ENCODE results near the gene PKHD1. TPM values are rescaled to one million over a fixed set of nuclear protein-coding genes. Genes with fewer than 3 reads are reported as not detected.
A peak's percentile ranks its signal among the peaks of the same experiment; 100 is the strongest.
"Not testable (repeated sequence)": the region's sequence is repeated elsewhere in the genome, so short reads cannot be mapped to it uniquely, and the experiment has no call there.

The PKHD1 gene
- total RNA-seq, 2 donors from 2014 or later = 0.14 TPM; not detected in 1

DNA sequence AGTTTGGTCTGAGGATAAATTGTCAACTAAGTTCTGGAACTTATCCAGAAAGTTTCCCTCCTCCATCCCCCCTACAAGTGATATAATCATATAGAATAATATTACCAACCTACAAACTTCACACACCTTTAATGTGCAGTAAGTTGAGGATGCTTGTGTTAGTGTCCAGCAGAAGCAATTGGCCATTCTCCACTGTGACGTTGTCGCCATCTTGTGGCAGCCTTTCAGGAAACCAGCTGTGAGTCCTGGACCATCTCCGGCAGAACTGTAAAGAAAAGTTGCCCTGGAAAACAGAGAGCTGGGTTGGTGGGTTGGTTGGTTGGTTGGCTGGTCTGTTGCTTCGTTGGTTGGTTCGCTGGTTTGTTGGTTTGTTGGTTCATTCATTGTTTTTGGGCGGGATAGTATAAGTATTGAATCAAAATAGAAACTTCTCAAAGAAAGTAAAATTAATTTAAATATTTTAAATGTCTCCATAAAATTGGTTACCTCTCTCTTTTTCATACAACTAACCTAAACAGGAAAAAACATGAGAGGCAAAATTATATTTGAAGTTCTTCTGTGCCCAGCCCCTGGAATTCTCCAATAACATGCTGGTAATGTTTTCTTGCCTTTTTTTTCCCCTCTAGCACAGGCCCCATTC, 127.5 kb downstream of the PKHD1 start:
- Histone ChIP-seq H3K4me1 (ENCODE audit: control insufficient read depth in 1 of 2, low read depth in 2 of 2) (no peaks in the 10 kb centered on the region), H3K27ac (no peak overlapping the region), H3K4me3 (no peak overlapping the region), H3K9me3 (no peaks in the 10 kb centered on the region), H3K27me3 (replicated peaks; ENCODE audit: insufficient read depth) (no peaks in the 10 kb centered on the region), H3K36me3 (no peaks in the 10 kb centered on the region)
- no peak for ATAC-seq (ENCODE audit: insufficient number of reproducible peaks, low FRiP score, low read depth)
- TF ChIP-seq, protein P1, sequence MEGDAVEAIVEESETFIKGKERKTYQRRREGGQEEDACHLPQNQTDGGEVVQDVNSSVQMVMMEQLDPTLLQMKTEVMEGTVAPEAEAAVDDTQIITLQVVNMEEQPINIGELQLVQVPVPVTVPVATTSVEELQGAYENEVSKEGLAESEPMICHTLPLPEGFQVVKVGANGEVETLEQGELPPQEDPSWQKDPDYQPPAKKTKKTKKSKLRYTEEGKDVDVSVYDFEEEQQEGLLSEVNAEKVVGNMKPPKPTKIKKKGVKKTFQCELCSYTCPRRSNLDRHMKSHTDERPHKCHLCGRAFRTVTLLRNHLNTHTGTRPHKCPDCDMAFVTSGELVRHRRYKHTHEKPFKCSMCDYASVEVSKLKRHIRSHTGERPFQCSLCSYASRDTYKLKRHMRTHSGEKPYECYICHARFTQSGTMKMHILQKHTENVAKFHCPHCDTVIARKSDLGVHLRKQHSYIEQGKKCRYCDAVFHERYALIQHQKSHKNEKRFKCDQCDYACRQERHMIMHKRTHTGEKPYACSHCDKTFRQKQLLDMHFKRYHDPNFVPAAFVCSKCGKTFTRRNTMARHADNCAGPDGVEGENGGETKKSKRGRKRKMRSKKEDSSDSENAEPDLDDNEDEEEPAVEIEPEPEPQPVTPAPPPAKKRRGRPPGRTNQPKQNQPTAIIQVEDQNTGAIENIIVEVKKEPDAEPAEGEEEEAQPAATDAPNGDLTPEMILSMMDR (IDR thresholded peaks at IDR 0.05) = peak; percentile 55
- DNase-seq (ENCODE audit: low spot score) = no peak

DNA sequence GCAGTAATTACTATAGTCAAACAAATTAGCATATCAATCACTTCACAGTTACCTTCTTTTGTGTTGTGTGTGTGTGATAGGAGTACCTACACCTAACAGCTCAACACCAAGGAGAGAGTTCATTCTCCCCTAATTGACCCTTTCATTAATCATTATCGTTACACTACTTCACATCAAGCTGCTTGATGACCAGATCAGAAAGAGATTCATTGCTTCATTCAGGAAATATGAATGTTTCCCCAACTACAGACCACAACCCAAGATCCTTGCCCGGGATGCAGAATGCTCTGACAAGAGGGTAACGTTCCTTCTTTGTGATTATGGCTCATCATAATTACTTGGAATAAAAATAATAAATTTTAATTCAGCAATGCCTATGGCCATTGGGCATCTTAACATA, 132.7 kb downstream of the PKHD1 start:
- no peaks in the 10 kb centered on the region for H3K4me1 ChIP-seq (ENCODE audit: control insufficient read depth in 1 of 2, low read depth in 2 of 2)
- TF ChIP-seq, protein P1 (IDR thresholded peaks at IDR 0.05) = no peak
- no peak for DNase-seq (ENCODE audit: low spot score)
- no peak overlapping the region for H3K27ac ChIP-seq
- no peaks in the 10 kb centered on the region for H3K36me3 ChIP-seq
- no peaks in the 10 kb centered on the region for H3K27me3 ChIP-seq (replicated peaks; ENCODE audit: insufficient read depth)
- no peaks in the 10 kb centered on the region for H3K9me3 ChIP-seq
- no peak for ATAC-seq (ENCODE audit: insufficient number of reproducible peaks, low FRiP score, low read depth)
- no peak overlapping the region for H3K4me3 ChIP-seq

DNA sequence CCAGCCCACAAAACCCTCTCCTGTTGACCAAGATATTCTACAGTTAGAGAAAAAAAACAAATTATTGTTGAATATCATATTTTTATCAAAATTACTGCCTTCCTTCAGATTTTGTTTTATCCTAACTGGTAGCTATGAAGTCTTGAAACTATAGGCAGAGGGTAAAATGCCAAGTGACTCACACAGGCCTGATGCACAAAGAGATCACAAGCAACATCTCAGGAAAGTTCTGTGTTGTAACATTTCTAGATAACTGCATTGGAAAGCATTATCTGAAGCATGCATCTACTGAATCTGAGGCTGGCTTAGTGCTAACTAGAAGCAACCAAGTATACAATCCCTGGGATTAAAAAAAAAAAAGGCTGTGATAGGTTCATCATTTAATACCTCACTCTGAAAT, 134.2 kb downstream of the PKHD1 start:
- TF ChIP-seq, protein P1 (IDR thresholded peaks at IDR 0.05) = no peak
- ATAC-seq (ENCODE audit: insufficient number of reproducible peaks, low FRiP score, low read depth) = no peak
- Histone ChIP-seq H3K27me3 (replicated peaks; ENCODE audit: insufficient read depth) (no peaks in the 10 kb centered on the region), H3K27ac (no peak overlapping the region), H3K36me3 (no peaks in the 10 kb centered on the region), H3K9me3 (no peaks in the 10 kb centered on the region), H3K4me3 (no peak overlapping the region), H3K4me1 (ENCODE audit: control insufficient read depth in 1 of 2, low read depth in 2 of 2) (no peaks in the 10 kb centered on the region)
- no peak for DNase-seq (ENCODE audit: low spot score)

DNA sequence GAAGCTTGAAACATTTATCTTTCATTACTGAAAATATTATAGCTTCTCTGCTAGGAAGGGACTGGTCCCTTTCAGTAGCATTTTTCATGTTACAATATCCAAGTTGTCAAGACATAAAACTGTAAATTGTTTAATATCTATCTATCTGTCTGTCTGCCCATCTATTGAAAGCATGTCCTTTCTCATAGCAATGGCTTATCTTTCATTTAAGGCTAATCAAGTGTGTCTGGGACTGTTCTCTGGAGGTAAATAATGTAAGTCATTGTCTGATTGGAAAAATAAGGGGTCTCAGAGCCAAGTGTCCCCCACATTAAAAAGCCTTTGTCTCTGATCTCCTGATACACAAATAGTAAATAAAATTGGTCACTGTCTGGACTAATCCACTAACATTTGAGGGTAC, 135.5 kb downstream of the PKHD1 start:
- DNase-seq (ENCODE audit: low spot score) (no peak), ATAC-seq (ENCODE audit: insufficient number of reproducible peaks, low FRiP score, low read depth) (no peak)
- Histone ChIP-seq H3K9me3 (no peaks in the 10 kb centered on the region), H3K36me3 (no peaks in the 10 kb centered on the region), H3K4me3 (no peak overlapping the region), H3K27ac (no peak overlapping the region), H3K27me3 (replicated peaks; ENCODE audit: insufficient read depth) (no peaks in the 10 kb centered on the region), H3K4me1 (ENCODE audit: control insufficient read depth in 1 of 2, low read depth in 2 of 2) (no peaks in the 10 kb centered on the region)
- TF ChIP-seq, protein P1 (IDR thresholded peaks at IDR 0.05) = no peak

DNA sequence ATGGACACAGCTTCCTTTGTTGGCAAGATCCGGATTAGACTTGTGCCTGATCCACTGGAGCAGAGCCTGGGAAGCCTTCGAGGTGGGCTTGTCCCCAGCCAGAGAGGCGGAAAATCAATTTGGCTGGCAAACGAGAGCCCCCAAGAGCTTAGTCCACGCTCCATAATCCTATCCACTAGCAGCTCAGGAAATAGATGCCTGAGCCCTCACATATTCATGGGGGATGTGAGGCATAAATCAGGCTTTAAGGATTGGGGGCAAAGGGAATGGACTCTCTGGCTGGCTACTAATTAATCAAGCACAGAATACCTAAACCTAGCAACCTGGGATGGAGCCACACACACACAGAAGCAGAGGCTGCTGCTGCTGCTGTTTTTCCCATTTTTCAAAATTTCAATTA, 137.9 kb downstream of the PKHD1 start:
- H3K36me3 ChIP-seq = no peaks in the 10 kb centered on the region
- no peak overlapping the region for H3K27ac ChIP-seq
- H3K4me3 ChIP-seq = no peak overlapping the region
- DNase-seq (ENCODE audit: low spot score) (no peak), ATAC-seq (ENCODE audit: insufficient number of reproducible peaks, low FRiP score, low read depth) (no peak)
- no peaks in the 10 kb centered on the region for H3K9me3 ChIP-seq
- H3K27me3 ChIP-seq (replicated peaks; ENCODE audit: insufficient read depth) = no peaks in the 10 kb centered on the region
- TF ChIP-seq, protein P1 (IDR thresholded peaks at IDR 0.05) = no peak
- no peaks in the 10 kb centered on the region for H3K4me1 ChIP-seq (ENCODE audit: control insufficient read depth in 1 of 2, low read depth in 2 of 2)

DNA sequence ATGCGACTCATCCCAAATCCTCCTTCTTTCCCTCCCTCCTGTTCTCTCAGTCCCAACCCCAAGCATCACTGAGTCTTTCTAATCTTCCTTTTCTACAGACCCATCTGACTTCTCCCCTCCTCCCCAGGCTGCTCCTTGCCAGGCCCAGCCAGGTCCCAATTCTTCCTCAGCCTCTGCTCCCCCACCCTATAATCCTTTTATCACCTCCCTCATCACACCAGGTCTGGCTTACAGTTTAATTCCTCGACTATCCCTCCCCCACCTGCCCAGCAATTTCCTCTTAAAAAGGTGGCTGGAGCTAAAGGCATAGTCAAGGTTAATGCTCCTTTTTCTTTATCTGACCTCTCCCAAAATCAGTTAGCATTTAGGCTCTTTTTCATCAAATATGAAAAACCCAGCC, 147.7 kb downstream of the PKHD1 start:
- not testable (repeated sequence) for H3K4me1 ChIP-seq (ENCODE audit: control insufficient read depth in 1 of 2, low read depth in 2 of 2); ATAC-seq (ENCODE audit: insufficient number of reproducible peaks, low FRiP score, low read depth); H3K9me3 ChIP-seq; H3K27me3 ChIP-seq (replicated peaks; ENCODE audit: insufficient read depth); H3K36me3 ChIP-seq; H3K4me3 ChIP-seq; H3K27ac ChIP-seq; DNase-seq (ENCODE audit: low spot score)

All from thoracic aorta (tissue), 2 donors.